Renal cortex interstitium (tissue), 11 donors: ENCODE data around the gene EYA2. TPM values are rescaled to one million over a fixed set of nuclear protein-coding genes. Genes with fewer than 3 reads are reported as not detected.

ENCODE experiments used
- DNase-seq, 11 donors: peaks; one replicate each; pipeline ENCODE4 v3.0.0-alpha.2; 2013; ENCODE audit warnings: low read depth in 9 of 11, low spot score in 4 of 11; ENCODE audit errors: extremely low read depth in 1 of 11
- polyA plus RNA-seq, 3 donors: library from polyadenylated mRNA; unstranded; fragments of 120-200 nt; gene quantifications; one replicate each; pipeline ENCODE4 v1.2.1, GENCODE V29; 2013; ENCODE audit not compliant: insufficient read length in 3 of 3

Gene EYA2
- polyA plus RNA-seq, 3 donors = 0.40 to 0.95 (median 0.56) TPM

DNA sequence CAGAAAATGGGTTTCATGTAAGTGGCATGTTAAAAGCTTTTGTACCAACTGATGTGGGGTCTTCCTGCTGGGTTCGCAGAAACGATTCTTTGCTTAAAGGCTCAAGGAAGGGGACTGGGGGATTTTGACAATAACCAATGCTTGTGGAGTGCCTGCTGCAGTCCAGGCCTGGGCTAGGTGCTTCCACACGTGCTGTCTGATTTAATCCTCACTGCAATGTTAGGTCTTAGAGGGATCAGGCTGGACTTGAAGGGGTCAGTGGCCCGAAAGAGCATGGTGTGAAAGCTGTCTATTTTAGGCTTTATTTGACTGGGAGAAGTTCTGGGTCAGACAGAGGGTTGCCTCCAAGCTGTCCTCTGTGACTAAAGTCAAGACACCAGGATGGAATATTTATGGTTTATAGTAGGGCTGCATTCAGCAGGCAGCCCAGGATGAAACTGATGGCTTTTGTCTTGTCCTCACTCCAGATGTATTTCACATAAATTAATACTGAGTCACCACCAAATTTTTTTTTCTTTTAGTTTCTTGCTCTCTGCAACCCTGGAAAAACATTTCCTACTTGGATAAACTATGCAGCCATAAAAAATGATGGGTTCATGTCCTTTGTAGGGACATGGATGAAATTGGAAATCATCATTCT, 242.7 kb downstream of the EYA2 start:
- no peak for DNase-seq

DNA sequence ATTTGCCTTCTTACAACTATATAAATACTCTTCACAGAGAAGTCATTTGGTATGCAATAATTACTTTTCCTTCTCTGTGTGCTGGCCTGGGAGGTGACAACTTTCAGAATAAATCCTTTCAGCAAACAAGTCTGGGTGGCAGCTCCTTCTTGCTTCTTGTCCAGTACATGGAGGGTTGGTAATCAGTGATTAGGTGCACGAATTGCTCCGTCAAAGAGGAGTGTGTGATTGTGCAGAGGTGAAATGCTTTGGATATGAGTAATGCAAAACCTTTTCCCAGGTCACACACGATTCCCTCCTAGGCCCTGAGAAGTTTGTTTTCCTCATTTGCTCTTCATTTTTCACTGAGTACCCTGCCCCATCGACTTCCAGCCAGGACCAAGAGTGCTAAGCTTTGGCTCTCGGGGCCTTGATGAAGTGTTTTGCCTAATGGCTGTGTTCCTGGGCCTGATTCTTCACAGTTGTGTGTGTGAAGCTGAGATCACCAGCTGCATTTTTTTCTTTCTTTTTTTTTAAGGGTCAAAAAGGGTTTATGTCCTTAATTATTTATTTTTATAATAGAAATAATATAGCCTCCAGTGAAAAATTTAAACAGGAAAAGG, 245.4 kb downstream of the EYA2 start:
- DNase-seq = no peak

DNA sequence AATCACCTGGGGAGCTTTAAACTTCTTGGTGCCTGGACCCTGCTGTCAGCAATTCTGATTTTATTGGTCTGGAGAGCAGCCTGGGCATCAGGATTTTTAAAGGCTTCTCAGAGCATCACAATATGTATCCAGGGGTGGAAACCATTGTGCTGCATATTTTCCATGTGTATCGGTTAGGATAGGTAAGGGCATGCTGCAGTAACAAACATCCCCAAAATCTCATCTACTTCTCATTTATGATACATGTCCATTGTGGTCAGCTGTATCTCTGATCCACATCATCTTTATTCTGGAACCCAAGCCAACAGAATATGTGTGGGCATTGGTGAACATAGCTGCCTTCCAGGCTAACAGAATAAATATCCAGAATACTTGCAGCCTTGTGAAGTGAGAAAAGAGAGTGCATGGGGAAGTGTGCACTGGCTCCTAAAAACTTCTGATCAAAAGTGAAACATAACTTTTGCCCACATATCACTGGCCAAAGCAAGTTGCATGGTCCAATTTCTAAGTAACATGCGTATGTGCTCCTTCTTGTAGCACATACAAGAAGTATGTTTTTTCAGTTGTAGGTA, 246.8 kb downstream of the EYA2 start:
- no peak for DNase-seq

- DNase-seq = no peak
Measured at GRCh38 chr20:47141941-47142773, 247.5 kb downstream of the EYA2 start.

DNA sequence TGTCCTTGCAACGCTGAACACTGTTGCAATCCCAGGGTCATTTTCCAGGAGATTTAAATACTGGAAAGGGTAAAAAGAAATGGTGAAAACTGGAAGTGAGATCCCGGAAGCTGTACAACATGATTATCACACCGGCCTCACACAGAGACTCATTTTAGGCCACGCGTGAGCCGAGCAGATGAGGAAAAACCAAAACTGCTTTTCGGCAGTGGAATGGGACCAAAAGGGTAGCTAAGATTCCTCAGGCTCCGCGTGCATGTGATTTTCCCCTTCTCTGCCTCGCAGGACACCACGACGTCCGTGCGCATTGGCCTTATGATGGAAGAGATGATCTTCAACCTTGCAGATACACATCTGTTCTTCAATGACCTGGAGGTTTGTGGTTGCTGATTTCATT, 248.1 kb downstream of the EYA2 start:
- no peak for DNase-seq

- DNase-seq = no peak
Measured at GRCh38 chr20:47143657-47144056, 249.0 kb downstream of the EYA2 start.

DNA sequence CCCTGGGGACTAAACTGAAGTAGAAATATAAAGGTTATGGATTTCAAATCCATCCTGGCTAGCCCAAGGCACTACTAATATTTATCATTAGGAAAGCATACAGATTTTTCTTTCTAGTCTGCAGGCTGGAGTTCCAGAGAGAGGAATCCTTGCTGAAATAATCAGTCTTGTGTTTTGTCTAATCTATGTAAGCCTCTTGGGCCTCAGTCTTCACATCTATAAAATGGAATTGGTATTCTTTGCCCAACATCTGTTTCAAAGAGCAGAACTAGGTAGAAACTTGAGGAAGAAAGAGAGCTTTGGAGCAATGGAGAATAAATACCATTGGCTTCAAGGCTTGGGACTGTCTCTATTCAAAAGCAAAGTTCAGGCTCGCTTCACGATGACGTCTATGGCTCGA, 249.8 kb downstream of the EYA2 start:
- no peak for DNase-seq

DNA sequence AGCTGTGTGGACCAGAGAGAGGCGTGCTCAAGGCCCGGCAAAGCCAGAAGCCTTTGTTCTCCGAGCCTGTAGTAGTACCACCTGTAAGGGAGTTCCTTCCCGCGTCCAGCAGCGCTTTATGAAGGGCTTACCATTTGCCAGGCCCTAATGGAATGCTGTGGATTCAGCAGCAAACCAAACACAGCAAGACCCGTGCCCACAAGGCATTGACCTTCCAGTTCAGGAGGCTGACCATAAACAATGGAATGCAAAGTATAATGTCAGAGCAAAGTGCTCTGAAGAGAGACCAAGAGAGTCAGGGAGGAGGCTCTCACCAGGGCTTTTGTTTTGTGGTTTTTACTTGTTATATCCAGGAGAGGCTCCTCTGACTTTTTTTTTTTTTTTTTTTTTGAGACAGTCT, 252.0 kb downstream of the EYA2 start:
- DNase-seq = no peak

- DNase-seq = no peak
Measured at GRCh38 chr20:47148059-47148458, 253.4 kb downstream of the EYA2 start.

- DNase-seq = no peak
Measured at GRCh38 chr20:47149939-47150338, 255.3 kb downstream of the EYA2 start.

GRCh38 chr20:47150403-47151152, 255.9 kb downstream of the EYA2 start:
- DNase-seq = peak in 10 of 11 donors; percentile 41 to 78 (median 60)

DNA sequence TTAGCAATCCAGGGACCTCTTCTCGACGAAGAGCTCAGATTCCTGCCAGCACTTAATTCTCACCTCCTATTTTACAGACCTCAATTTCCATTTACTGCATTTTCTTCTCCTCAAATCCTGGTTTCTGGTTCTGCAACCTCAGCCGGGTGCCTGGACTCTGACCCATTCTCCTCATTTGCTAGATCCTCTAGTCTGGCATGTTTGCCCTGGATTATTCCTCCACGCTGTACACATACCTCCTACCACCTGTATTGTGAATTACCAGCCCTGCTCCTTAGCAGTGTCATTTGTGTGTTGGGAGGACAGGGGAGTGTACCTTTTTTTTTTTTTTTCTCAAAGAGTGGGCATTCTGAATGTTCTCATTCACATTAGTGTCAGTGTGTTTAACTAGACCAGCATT, 257.4 kb downstream of the EYA2 start:
- no peak for DNase-seq

GRCh38 chr20:47154089-47154488, 259.4 kb downstream of the EYA2 start:
- no peak for DNase-seq

DNA sequence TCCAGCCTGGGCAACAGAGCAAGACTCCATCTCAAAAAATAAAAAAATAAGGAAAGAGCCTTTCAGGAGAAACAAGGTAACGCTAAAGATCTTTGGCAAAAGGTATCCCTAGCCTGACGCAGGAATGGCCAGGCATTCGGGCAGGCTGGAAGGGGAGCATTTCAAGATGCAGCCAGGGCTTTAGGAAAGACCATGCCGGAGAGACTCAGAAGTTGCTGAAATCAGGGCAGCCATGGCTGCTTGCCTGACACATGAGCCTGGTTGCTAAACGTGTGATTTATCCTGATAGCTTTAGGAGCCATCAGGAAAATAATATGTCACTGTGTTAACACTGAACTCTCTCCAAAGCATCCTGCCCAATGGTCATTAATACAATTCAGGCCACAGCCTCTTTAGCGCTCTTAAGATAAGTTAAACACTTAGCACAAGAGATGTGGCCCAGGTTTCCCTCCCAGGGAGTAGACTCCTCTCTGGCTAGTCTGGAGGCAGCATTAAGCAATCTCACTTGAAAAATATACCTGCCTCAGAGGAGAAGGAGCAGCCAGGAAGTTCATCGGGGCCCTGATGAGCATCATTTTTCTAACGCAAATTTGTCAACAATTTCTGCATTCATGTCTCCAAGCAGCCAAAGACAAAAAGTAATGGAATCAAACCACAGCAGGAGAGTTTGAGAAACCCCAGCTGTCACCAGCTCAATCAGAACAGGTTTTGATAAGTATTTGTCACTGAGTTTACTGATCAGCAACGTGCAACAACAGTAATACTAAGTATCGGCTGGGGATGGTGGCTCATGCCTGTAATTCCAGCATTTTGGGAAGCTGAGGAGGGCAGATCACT, 261.9 kb downstream of the EYA2 start:
- DNase-seq = no peak

GRCh38 chr20:47159166-47159565, 264.5 kb downstream of the EYA2 start:
- no peak for DNase-seq

DNA sequence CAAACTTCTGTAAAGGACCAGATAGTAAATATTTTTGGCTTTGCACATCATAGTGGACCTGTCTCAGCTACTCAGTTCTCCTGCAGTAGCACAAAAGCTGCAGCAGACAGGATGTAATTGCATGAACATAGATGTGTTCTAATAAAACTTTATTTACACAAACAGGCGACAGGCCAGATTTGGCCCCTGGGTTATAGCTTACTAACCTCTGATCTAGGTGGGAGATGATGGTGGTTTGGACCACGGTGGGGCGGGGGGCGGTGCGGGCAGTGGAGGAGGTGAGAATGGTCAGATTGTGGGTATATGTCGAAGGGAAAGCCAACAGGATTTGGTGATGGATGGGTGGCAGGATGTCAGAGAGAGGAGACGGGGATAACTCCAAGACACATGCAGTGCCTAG, 265.6 kb downstream of the EYA2 start:
- no peak for DNase-seq

DNA sequence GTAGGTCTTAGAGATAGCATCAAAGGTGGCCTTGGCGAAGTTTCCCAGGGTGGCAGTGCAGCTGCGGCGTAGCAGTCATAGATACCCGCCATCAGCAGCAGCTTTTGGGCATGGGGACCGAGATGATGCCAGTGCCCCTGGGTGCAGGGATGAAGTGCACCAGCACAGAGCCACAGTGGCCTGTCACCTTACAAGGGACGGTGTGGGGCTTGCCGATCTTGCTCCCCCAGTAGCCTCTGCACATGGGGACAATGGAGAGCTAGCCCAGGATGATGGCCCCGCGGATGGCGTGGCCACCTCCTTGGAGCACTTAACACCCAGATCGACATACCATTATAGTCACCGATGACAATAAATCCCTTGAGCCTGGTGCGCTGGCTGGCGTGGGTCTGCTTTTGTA, 266.3 kb downstream of the EYA2 start:
- no peak for DNase-seq

- DNase-seq = no peak
Measured at GRCh38 chr20:47161411-47161810, 266.8 kb downstream of the EYA2 start.
